ENCODE measurements around the gene KPNB1. TPM values are rescaled to one million over a fixed set of nuclear protein-coding genes. Genes with fewer than 3 reads are reported as not detected.

Gene KPNB1
- total RNA-seq, 2 experiments from 2014 or later = 232 to 453 TPM

DNA sequence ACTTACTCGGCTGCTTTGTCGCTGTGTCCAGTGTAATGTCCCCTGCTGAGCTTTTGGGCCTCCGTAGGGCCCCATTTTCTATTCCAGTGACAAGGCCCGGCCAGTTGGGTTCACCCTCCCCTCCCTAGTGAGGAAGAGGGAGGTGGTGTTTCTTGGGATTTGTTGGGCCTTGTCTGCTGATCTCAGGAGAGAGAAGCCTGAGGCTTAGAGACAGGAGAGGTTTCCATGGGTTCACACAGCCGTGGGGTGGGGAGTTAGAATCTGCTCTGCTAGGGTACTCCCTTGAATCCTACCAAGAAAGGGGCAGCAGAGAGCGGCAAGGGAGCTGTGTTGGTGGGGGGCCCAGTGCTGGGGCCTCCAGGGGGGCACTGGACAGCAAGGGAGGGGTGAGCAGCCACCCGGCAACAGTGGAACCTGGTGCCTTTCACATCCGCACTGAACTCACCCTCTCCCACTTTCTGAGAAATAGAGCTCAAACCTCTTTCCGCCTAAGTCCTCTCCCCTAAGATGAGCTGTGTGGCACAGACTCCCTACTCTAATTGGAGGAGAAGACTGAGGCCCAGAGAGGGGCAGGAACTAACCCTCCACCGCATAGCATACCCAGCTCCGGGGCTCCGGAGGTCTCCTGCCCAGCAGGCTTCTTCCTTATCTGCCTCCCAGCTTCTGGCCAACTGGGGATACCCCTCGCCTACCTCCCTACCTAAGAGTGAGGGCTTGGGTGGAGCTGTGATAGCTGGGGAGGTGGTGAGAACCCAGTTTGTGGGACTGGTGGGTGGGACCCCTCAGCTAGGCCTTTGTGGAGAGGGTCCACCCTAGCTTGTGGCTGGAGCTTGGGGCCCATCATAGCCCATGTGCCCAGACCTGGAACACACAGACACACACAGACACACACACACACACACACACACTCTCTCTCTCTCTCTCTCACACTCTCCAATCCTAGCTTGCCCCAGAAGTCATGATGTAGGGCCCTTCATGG lies 51.0 kb downstream of the KPNB1 start:
- 0 out of 2 replicates have a peak, but pooled peaks cover 7% of the 10 kb centered on the region for H3K36me3 ChIP-seq (ENCODE audit: insufficient read depth, low read length)
- no peak overlapping the region for H3K27ac ChIP-seq (ENCODE audit: low read depth, low read length, poor library complexity, severe bottlenecking)
- no peaks in the 10 kb centered on the region for H3K79me2 ChIP-seq (ENCODE audit: insufficient read depth, low read depth, low read length)
- no peak for DNase-seq (ENCODE audit: low spot score)
- intact Hi-C loops (cut with micrococcal nuclease; ENCODE audit: unreplicated experiment) = no loop called here
- no TSS peak for BruUV-seq (replicated peaks)
- TF ChIP-seq EZH2phosphoT487 (IDR thresholded peaks at IDR 0.05; ENCODE audit: borderline replicate concordance, low read depth, low read length) (no peak), CTCF (conservative IDR thresholded peaks at IDR 0.05; ENCODE audit: low read length) (no peak)
- ChIA-PET POLR2A (no interaction called here), CTCF (ENCODE audit: unreplicated experiment) (interaction anchor here (0.7 kb wide), 1 partner anchor 38 kb away, joined by 3 read pairs; no protein-coding TSS in a partner anchor)
- no peak overlapping the region for H2AFZ ChIP-seq (ENCODE audit: low read length)
- no peak overlapping the region for H3K4me2 ChIP-seq (ENCODE audit: low read length)
- no peaks in the 10 kb centered on the region for H3K9me3 ChIP-seq (ENCODE audit: low read length)
- no peaks in the 10 kb centered on the region for H4K20me1 ChIP-seq (ENCODE audit: insufficient read depth, low read length)
- H3K4me3 ChIP-seq (ENCODE audit: low read depth, low read length, poor library complexity, severe bottlenecking) = no peak overlapping the region
- peaks cover 23% of the 10 kb centered on the region for H3K4me1 ChIP-seq (ENCODE audit: insufficient read depth, low read length, poor library complexity, severe bottlenecking)
- H3K9me2 ChIP-seq (ENCODE audit: insufficient read depth, low read length) = no peaks in the 10 kb centered on the region

DNA sequence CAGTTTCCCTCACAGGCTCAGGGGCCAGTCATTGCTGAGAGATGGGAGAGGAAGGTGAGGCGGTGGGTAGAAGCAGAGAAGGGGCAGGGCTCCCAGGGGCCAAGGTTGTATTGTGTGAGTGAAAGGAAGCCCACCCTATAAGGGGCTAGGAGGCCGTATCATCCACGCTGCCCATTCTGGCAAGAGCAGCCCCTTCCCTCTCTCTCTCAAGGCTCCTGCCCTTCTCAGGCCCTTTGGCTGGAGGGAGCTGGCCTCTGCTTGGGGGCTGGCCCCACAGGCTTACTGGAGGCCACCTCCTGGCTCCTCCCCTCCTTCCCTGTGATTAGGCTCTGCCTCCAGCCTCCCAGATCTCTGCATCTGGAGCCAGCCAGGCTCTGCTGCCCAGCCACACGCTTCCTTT lies 51.9 kb downstream of the KPNB1 start:
- no peaks in the 10 kb centered on the region for H4K20me1 ChIP-seq (ENCODE audit: insufficient read depth, low read length)
- no peak overlapping the region for H3K4me2 ChIP-seq (ENCODE audit: low read length)
- intact Hi-C loops (cut with micrococcal nuclease; ENCODE audit: unreplicated experiment) = no loop called here
- POLR2A ChIA-PET = no interaction called here
- H3K9me3 ChIP-seq (ENCODE audit: low read length) = no peaks in the 10 kb centered on the region
- no peak for DNase-seq (ENCODE audit: low spot score)
- H3K36me3 ChIP-seq (ENCODE audit: insufficient read depth, low read length) = 0 out of 2 replicates have a peak, but pooled peaks cover 7% of the 10 kb centered on the region
- no peak overlapping the region for H2AFZ ChIP-seq (ENCODE audit: low read length)
- CTCF ChIA-PET (ENCODE audit: unreplicated experiment) = no interaction called here
- H3K4me1 ChIP-seq (ENCODE audit: insufficient read depth, low read length, poor library complexity, severe bottlenecking) = peaks cover 30% of the 10 kb centered on the region
- H3K4me3 ChIP-seq (ENCODE audit: low read depth, low read length, poor library complexity, severe bottlenecking) = no peak overlapping the region
- H3K9me2 ChIP-seq (ENCODE audit: insufficient read depth, low read length) = no peaks in the 10 kb centered on the region
- BruUV-seq (replicated peaks) = no TSS peak
- H3K79me2 ChIP-seq (ENCODE audit: insufficient read depth, low read depth, low read length) = no peaks in the 10 kb centered on the region
- H3K27ac ChIP-seq (ENCODE audit: low read depth, low read length, poor library complexity, severe bottlenecking) = no peak overlapping the region
- no peak for TF ChIP-seq EZH2phosphoT487 (IDR thresholded peaks at IDR 0.05; ENCODE audit: borderline replicate concordance, low read depth, low read length)
- no peak for TF ChIP-seq CTCF (conservative IDR thresholded peaks at IDR 0.05; ENCODE audit: low read length)
